GM23338 (cell line): ENCODE results near the gene SELENOF. TPM values are rescaled to one million over a fixed set of nuclear protein-coding genes. Genes with fewer than 3 reads are reported as not detected.

Experiments
- ATAC-seq: fragments of 200-7000 bp; cut with Tn5 transposase; 3 replicates; pipeline ENCODE4 v1.9.1; 2020
- DNase-seq: peaks from one replicate; pipeline ENCODE4 v3.0.0-alpha.2; 2015; ENCODE audit warnings: low spot score
- H2AFZ ChIP-seq: fragments of 200-600 bp; sonication (generic); 2 replicates; pipeline ENCODE4 v1.8.0; 2016; ENCODE audit warnings: antibody characterized with exemption, mild to moderate bottlenecking, moderate library complexity
- H3F3A ChIP-seq: fragments of 200-600 bp; sonication (generic); replicated peaks from 2 replicates; pipeline ENCODE4 v1.8.0; 2017; ENCODE audit warnings: antibody characterized with exemption, mixed run types, low read depth
- H3K27ac ChIP-seq: fragments of 200-600 bp; sonication (generic); 2 replicates; pipeline ENCODE4 v1.6.1; 2016; ENCODE audit warnings: low read depth
- H3K27me3 ChIP-seq: fragments of 200-600 bp; sonication (generic); 2 replicates; pipeline ENCODE4 v1.8.0; 2016; ENCODE audit warnings: mild to moderate bottlenecking, mixed run types, moderate library complexity; ENCODE audit not compliant: insufficient read depth
- H3K36me3 ChIP-seq: fragments of 200-600 bp; sonication (generic); 2 replicates; pipeline ENCODE4 v1.8.0; 2016; ENCODE audit warnings: mild to moderate bottlenecking; ENCODE audit not compliant: insufficient read depth
- H3K4me1 ChIP-seq: fragments of 200-600 bp; sonication (generic); 2 replicates; pipeline ENCODE4 v1.8.0; 2016; ENCODE audit warnings: mild to moderate bottlenecking, moderate library complexity; ENCODE audit not compliant: insufficient read depth
- H3K4me2 ChIP-seq: fragments of 200-600 bp; sonication (generic); 2 replicates; pipeline ENCODE4 v1.7.1; 2017; ENCODE audit warnings: mixed run types
- H3K4me3 ChIP-seq: fragments of 200-600 bp; sonication (generic); 2 replicates; pipeline ENCODE4 v1.6.1; 2016; ENCODE audit warnings: mixed run types
- H3K79me2 ChIP-seq: fragments of 200-600 bp; sonication (generic); replicated peaks from 2 replicates; pipeline ENCODE4 v1.8.0; 2017; ENCODE audit warnings: mild to moderate bottlenecking; ENCODE audit not compliant: insufficient read depth
- H3K9me2 ChIP-seq: fragments of 200-600 bp; sonication (generic); 2 replicates; pipeline ENCODE4 v1.8.0; 2017; ENCODE audit not compliant: insufficient read depth
- H4K20me1 ChIP-seq: fragments of 200-600 bp; sonication (generic); replicated peaks from 2 replicates; pipeline ENCODE4 v1.8.0; 2017; ENCODE audit warnings: mild to moderate bottlenecking; ENCODE audit not compliant: insufficient read depth
- H3K27ac Mint-ChIP-seq: 2 replicates; pipeline ENCODE4 v1.8.0; 2020; ENCODE audit warnings: inconsistent platforms, mild to moderate bottlenecking, moderate library complexity, mixed read lengths
- H3K27me3 Mint-ChIP-seq: 3 replicates; pipeline ENCODE4 v1.8.0; 2022; ENCODE audit warnings: low read depth, mild to moderate bottlenecking, moderate library complexity, mixed read lengths, inconsistent platforms; ENCODE audit not compliant: insufficient read depth, poor library complexity
- H3K36me3 Mint-ChIP-seq: 3 replicates; pipeline ENCODE4 v1.8.0; 2021; ENCODE audit warnings: low read depth, mild to moderate bottlenecking, inconsistent platforms, moderate library complexity, mixed read lengths
- H3K4me1 Mint-ChIP-seq: 3 replicates; pipeline ENCODE4 v1.8.0; 2020; ENCODE audit warnings: mild to moderate bottlenecking, inconsistent platforms, mixed read lengths
- H3K4me3 Mint-ChIP-seq: 3 replicates; pipeline ENCODE4 v1.8.0; 2021; ENCODE audit warnings: moderate library complexity, mild to moderate bottlenecking, inconsistent platforms, mixed read lengths
- H3K9me3 Mint-ChIP-seq: 3 replicates; pipeline ENCODE4 v1.8.0; 2020; ENCODE audit warnings: moderate library complexity, mild to moderate bottlenecking, inconsistent platforms, mixed read lengths
- CREB1 ChIP-seq: fragments of 250-450 bp; sonication (Bioruptor Pico); IDR thresholded peaks from 2 replicates; pipeline ENCODE4 v1.5.0; 2020; ENCODE audit warnings: low read depth, mild to moderate bottlenecking, moderate library complexity
- CTCF ChIP-seq, 2 experiments: fragments of 200-600 bp in 1 of 2; sonication (generic) in 1 of 2; conservative IDR thresholded peaks; 2 replicates each; pipeline versions ENCODE4 v1.5.1 to v1.6.1; 2016 to 2017; ENCODE audit warnings: antibody characterized with exemption in 2 of 2, low read depth in 2 of 2, mild to moderate bottlenecking in 2 of 2, moderate library complexity in 1 of 2
- ETS1 ChIP-seq: IDR thresholded peaks from 2 replicates; pipeline ENCODE4 v1.6.1; 2016; ENCODE audit warnings: antibody characterized with exemption
- EZH2 ChIP-seq: fragments of 200-600 bp; sonication (generic); IDR thresholded peaks from one replicate; pipeline ENCODE4 v1.8.0; 2017; ENCODE audit warnings: antibody characterized with exemption, mild to moderate bottlenecking, low read depth; ENCODE audit not compliant: unreplicated experiment
- EZH2phosphoT487 ChIP-seq: fragments of 200-600 bp; sonication (generic); IDR thresholded peaks from one replicate; pipeline ENCODE4 v1.8.1; 2018; ENCODE audit warnings: antibody characterized with exemption; ENCODE audit not compliant: unreplicated experiment
- JUNB ChIP-seq: IDR thresholded peaks from one replicate; pipeline ENCODE4 v1.6.1; 2016; ENCODE audit warnings: antibody characterized with exemption; ENCODE audit not compliant: unreplicated experiment
- NANOG ChIP-seq: IDR thresholded peaks from 2 replicates; pipeline ENCODE4 v1.6.1; 2016; ENCODE audit warnings: antibody characterized with exemption, borderline replicate concordance
- POLR2AphosphoS5 ChIP-seq: IDR thresholded peaks from 2 replicates; pipeline ENCODE4 v1.6.1; 2016; ENCODE audit warnings: antibody characterized with exemption, low read depth
- REST ChIP-seq: IDR thresholded peaks from one replicate; pipeline ENCODE4 v1.6.1; 2018; ENCODE audit warnings: antibody characterized with exemption; ENCODE audit not compliant: unreplicated experiment
- STAT1 ChIP-seq: IDR thresholded peaks from one replicate; pipeline ENCODE4 v1.6.1; 2016; ENCODE audit warnings: antibody characterized with exemption; ENCODE audit not compliant: unreplicated experiment
- ZNF114 ChIP-seq: fragments of 250-450 bp; sonication (Bioruptor Pico); IDR thresholded peaks from 2 replicates; pipeline ENCODE4 v1.5.0; 2020; ENCODE audit warnings: mild to moderate bottlenecking, moderate library complexity
- ZNF331 ChIP-seq: fragments of 250-450 bp; sonication (Bioruptor Pico); IDR thresholded peaks from 2 replicates; pipeline ENCODE4 v1.5.0; 2020; ENCODE audit warnings: low read depth, mild to moderate bottlenecking, moderate library complexity
- ZNF462 ChIP-seq: fragments of 250-450 bp; sonication (Bioruptor Pico); IDR thresholded peaks from 2 replicates; pipeline ENCODE4 v1.5.0; 2020; ENCODE audit warnings: mild to moderate bottlenecking, moderate library complexity
- polyA plus RNA-seq: library from polyadenylated mRNA; unstranded; fragments of >200 nt; fragmentation: Nextera tagmentation; extraction: Ambion mirVana; gene quantifications from 2 replicates; pipeline ENCODE4 v1.2.1, GENCODE V29; 2016
- total RNA-seq: library from RNA; depleted of rRNA; stranded (reverse); fragments of >200 nt; shearing (Covaris generic); gene quantifications from 2 replicates; pipeline ENCODE4 v1.2.3, GENCODE V29; 2014

SELENOF gene
- total and polyA plus RNA-seq, 2 experiments from 2014 or later = 113 to 142 TPM

GRCh38 chr1:86848654-86849053 lies 65.3 kb downstream of the SELENOF start:
- Histone ChIP-seq H3K79me2 (no peaks in the 10 kb centered on the region), H3K36me3 (no peaks in the 10 kb centered on the region), H3K9me2 (0 out of 2 replicates have a peak, but pooled peaks cover 4% of the 10 kb centered on the region), H3K4me1 (no peaks in the 10 kb centered on the region; the same call in 1 of the 2 replicates), H3F3A (no peaks in the 10 kb centered on the region), H2AFZ (no peak overlapping the region), H3K27me3 (no peaks in the 10 kb centered on the region), H3K27ac (no peak overlapping the region), H3K4me3 (no peak overlapping the region), H4K20me1 (no peaks in the 10 kb centered on the region), H3K4me2 (no peak overlapping the region)
- Mint-ChIP-seq H3K36me3 (no peaks in the 10 kb centered on the region), H3K4me3 (no peak overlapping the region), H3K4me1 (peaks cover 4% of the 10 kb centered on the region; the same call in 1 of the 3 replicates), H3K27me3 (peaks cover 4% of the 10 kb centered on the region), H3K9me3 (no peaks in the 10 kb centered on the region), H3K27ac (no peak overlapping the region)
- ATAC-seq (no peak), DNase-seq (no peak)
- TF ChIP-seq EZH2 (no peak), ZNF331 (CRISPR knock-in tag) (no peak), ETS1 (no peak), EZH2phosphoT487 (no peak), NANOG (no peak), CTCF (conservative IDR thresholded peaks at IDR 0.05; ENCODE audit: low read depth in 2 of 2) (no peak), ZNF114 (no peak), REST (no peak), STAT1 (no peak), JUNB (no peak), ZNF462 (no peak), CREB1 (CRISPR knock-in tag) (no peak), POLR2AphosphoS5 (no peak)
